Measurements from ENCODE around the gene TUT1.
A peak's percentile ranks its signal among the peaks of the same experiment; 100 is the strongest.
"Not testable (repeated sequence)": the region's sequence is repeated elsewhere in the genome, so short reads cannot be mapped to it uniquely, and the experiment has no call there.

TUT1 gene

GRCh38 chr11:62577046-62577714 lies 14.1 kb downstream of the TUT1 start:
- DNase-seq = no peak

GRCh38 chr11:62575837-62576236 lies 15.5 kb downstream of the TUT1 start:
- DNase-seq = no peak

GRCh38 chr11:62575156-62575555 lies 16.2 kb downstream of the TUT1 start:
- no peak for DNase-seq

- DNase-seq = no peak
Measured at GRCh38 chr11:62574363-62575071, 16.8 kb downstream of the TUT1 start.

GRCh38 chr11:62573592-62574362 lies 17.5 kb downstream of the TUT1 start, which contains the start of gene EEF1G:
Gene EEF1G (minus strand): TSS chr11:62573891. CDS start chr11:62573842, 49 bp downstream.
- peak; percentile 98 for DNase-seq

- no peak for DNase-seq
Measured at GRCh38 chr11:62573006-62573591, 18.2 kb downstream of the TUT1 start.

GRCh38 chr11:62572431-62572830 lies 18.9 kb downstream of the TUT1 start:
- no peak for DNase-seq

GRCh38 chr11:62571493-62571892 lies 19.8 kb downstream of the TUT1 start:
- not testable (repeated sequence) for DNase-seq

- DNase-seq = not testable (repeated sequence)
Measured at GRCh38 chr11:62570903-62571302, 20.4 kb downstream of the TUT1 start.

GRCh38 chr11:62569611-62570010 lies 21.7 kb downstream of the TUT1 start:
- no peak for DNase-seq

- no peak for DNase-seq
Measured at GRCh38 chr11:62567018-62567633, 24.2 kb downstream of the TUT1 start.

GRCh38 chr11:62566247-62566646 lies 25.1 kb downstream of the TUT1 start:
- DNase-seq = no peak

GRCh38 chr11:62565100-62565802 lies 26.1 kb downstream of the TUT1 start:
- no peak for DNase-seq

- not testable (repeated sequence) for DNase-seq
Measured at GRCh38 chr11:62561677-62562230, 29.6 kb downstream of the TUT1 start.

- no peak for DNase-seq
Measured at GRCh38 chr11:62560566-62561103, 30.7 kb downstream of the TUT1 start.

GRCh38 chr11:62559626-62560025 lies 31.7 kb downstream of the TUT1 start:
- DNase-seq = not testable (repeated sequence)

GRCh38 chr11:62559204-62559603 lies 32.1 kb downstream of the TUT1 start:
- DNase-seq = no peak

GRCh38 chr11:62558669-62559068 lies 32.7 kb downstream of the TUT1 start:
- no peak for DNase-seq

GRCh38 chr11:62556875-62557631 lies 34.3 kb downstream of the TUT1 start:
- DNase-seq = no peak

GRCh38 chr11:62556108-62556874 lies 35.0 kb downstream of the TUT1 start:
- DNase-seq = no peak
